ENCODE data around the gene P4HB.
A peak's percentile ranks its signal among the peaks of the same experiment; 100 is the strongest.

DNA sequence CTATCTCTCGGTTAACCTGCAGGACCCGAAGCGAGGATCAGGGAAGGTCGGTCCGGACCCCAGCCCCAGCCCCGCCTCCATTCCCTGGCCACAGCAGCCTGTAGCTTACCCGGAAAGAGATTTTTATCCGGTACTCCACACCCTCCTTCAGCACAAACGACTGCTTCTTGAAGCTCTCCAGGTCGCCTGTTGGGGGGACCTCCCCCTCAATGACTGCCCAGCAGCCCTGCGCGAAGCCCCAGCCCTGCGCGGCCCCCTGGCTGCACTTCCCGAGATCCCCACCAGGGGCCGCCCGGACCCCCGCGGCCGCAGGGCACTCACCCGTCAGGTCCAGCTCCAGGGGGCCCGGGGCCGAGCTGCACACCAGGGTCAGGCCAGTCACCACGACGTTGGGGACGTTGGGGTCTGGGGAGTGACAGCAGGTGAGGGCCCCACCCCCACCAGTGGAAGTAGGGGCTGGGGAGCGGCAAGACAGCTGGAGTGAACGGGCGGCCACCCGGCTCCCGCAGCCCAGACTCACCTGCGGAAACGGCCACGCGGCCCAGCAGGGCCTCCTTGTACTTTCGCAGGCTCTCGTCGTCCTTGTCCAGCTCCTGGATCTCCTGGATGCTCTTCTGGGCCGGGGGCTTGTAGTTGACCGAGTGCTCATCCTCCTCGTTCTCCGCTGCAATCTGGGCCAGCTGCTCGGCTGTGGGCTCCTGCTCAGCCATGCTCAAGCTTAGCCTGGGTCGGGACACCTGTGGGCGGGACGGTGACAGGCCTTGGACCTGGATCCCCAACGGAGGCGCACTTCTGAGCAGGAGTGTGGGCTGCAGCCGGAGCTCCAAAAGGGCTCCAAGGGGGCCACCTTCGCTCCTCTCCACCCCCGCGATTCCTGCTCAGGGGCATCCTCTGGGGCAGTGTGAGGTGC, 9.1 kb upstream of the P4HB start:
- TF ChIP-seq PATZ1 (tag by site-specific recombination; IDR thresholded peaks at IDR 0.05): peak; percentile 53
- TF ChIP-seq, protein P1, sequence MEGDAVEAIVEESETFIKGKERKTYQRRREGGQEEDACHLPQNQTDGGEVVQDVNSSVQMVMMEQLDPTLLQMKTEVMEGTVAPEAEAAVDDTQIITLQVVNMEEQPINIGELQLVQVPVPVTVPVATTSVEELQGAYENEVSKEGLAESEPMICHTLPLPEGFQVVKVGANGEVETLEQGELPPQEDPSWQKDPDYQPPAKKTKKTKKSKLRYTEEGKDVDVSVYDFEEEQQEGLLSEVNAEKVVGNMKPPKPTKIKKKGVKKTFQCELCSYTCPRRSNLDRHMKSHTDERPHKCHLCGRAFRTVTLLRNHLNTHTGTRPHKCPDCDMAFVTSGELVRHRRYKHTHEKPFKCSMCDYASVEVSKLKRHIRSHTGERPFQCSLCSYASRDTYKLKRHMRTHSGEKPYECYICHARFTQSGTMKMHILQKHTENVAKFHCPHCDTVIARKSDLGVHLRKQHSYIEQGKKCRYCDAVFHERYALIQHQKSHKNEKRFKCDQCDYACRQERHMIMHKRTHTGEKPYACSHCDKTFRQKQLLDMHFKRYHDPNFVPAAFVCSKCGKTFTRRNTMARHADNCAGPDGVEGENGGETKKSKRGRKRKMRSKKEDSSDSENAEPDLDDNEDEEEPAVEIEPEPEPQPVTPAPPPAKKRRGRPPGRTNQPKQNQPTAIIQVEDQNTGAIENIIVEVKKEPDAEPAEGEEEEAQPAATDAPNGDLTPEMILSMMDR (tag by site-specific recombination; IDR thresholded peaks at IDR 0.05): peak; percentile 93
- TF ChIP-seq REST (tag by site-specific recombination; IDR thresholded peaks at IDR 0.05): 0 out of 2 replicates have a peak, but pooled peaks have one; percentile 45
- TF ChIP-seq ZNF629 (tag by site-specific recombination; IDR thresholded peaks at IDR 0.05): no peak; the same call in none of the 2 replicates
- TF ChIP-seq, protein P2, sequence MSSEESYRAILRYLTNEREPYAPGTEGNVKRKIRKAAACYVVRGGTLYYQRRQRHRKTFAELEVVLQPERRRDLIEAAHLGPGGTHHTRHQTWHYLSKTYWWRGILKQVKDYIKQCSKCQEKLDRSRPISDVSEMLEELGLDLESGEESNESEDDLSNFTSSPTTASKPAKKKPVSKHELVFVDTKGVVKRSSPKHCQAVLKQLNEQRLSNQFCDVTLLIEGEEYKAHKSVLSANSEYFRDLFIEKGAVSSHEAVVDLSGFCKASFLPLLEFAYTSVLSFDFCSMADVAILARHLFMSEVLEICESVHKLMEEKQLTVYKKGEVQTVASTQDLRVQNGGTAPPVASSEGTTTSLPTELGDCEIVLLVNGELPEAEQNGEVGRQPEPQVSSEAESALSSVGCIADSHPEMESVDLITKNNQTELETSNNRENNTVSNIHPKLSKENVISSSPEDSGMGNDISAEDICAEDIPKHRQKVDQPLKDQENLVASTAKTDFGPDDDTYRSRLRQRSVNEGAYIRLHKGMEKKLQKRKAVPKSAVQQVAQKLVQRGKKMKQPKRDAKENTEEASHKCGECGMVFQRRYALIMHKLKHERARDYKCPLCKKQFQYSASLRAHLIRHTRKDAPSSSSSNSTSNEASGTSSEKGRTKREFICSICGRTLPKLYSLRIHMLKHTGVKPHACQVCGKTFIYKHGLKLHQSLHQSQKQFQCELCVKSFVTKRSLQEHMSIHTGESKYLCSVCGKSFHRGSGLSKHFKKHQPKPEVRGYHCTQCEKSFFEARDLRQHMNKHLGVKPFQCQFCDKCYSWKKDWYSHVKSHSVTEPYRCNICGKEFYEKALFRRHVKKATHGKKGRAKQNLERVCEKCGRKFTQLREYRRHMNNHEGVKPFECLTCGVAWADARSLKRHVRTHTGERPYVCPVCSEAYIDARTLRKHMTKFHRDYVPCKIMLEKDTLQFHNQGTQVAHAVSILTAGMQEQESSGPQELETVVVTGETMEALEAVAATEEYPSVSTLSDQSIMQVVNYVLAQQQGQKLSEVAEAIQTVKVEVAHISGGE (tag by site-specific recombination; conservative IDR thresholded peaks at IDR 0.05; ENCODE audit: low read depth): no peak; the same call in 1 of the 2 replicates
- TF ChIP-seq ZNF449 (tag by site-specific recombination; IDR thresholded peaks at IDR 0.05): no peak

All from HEK293 (cell line).